GM10248 (cell line): Measurements from ENCODE around the gene FGF5.

Experiments
- CTCF ChIA-PET: fragments of 300-600 bp; sonication (Branson Sonifier 250); formaldehyde crosslinking; extraction: SDS; loops from one replicate; lab custom pipeline; 2021; ENCODE audit warnings: antibody characterized with exemption; lab: Yijun Ruan, JAX
- POLR2A ChIA-PET: fragments of 350-650 bp; sonication (Branson Sonifier 250); formaldehyde crosslinking; extraction: SDS; loops from one replicate; lab custom pipeline; 2020; ENCODE audit warnings: antibody characterized with exemption; lab: Yijun Ruan, JAX
- DNase-seq: peaks from one replicate; pipeline ENCODE4 v3.0.0; 2012; ENCODE audit errors: extremely low spot score
- TF ChIP-seq, protein P1 (sequence below): IDR thresholded peaks from 2 replicates; pipeline ENCODE4 v1.5.1; 2012; ENCODE audit warnings: mild to moderate bottlenecking, low read depth; ENCODE audit errors: extremely low read depth, missing control alignments, control extremely low read depth

FGF5 gene

DNA sequence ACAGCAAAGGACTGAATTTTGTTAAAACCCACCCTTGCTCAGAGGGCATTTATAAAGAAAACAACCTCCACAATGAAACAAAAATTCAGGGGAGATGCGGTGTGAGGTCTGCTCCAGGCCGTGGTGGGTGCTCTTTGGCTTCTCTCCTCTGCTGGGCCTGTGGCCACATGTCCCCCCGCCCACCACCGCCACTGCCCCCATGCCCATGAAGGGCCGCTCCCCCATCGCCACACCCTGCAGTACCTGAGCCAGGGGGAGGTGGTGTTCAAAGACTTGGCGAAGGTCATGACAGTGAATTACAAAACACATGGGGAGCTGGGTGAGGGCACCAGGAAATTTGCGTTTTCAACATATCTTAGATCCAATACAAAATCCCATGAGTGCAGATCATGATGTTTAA, 54.9 kb downstream of the FGF5 start:
- CTCF ChIA-PET = no interaction called here
- TF ChIP-seq, protein P1, sequence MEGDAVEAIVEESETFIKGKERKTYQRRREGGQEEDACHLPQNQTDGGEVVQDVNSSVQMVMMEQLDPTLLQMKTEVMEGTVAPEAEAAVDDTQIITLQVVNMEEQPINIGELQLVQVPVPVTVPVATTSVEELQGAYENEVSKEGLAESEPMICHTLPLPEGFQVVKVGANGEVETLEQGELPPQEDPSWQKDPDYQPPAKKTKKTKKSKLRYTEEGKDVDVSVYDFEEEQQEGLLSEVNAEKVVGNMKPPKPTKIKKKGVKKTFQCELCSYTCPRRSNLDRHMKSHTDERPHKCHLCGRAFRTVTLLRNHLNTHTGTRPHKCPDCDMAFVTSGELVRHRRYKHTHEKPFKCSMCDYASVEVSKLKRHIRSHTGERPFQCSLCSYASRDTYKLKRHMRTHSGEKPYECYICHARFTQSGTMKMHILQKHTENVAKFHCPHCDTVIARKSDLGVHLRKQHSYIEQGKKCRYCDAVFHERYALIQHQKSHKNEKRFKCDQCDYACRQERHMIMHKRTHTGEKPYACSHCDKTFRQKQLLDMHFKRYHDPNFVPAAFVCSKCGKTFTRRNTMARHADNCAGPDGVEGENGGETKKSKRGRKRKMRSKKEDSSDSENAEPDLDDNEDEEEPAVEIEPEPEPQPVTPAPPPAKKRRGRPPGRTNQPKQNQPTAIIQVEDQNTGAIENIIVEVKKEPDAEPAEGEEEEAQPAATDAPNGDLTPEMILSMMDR = no peak
- DNase-seq = no peak
- POLR2A ChIA-PET = no interaction called here

DNA sequence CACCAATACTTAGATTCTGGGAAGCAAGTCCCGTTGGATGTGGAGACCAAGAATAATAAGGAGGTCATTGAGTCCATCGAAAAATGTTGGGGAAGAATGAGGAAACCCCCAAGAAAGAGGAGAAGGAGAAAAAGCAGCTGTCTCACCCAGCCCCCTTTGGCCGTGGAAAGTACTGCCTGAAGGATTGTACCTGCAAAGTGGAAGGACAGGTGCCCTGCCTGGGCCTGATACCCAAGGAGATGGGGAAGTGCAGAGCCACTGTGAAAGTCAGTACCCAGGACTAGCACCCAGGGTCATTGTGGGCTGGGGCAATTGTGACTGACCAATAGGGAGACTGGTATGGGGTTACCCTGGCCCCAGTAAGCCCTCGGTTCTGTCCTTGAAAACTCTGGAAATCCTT, 55.3 kb downstream of the FGF5 start:
- CTCF ChIA-PET = interaction anchor here (1.5 kb wide), 1 partner anchor 9 kb away, joined by 4 read pairs; no protein-coding TSS in a partner anchor
- POLR2A ChIA-PET = no interaction called here
- TF ChIP-seq, protein P1 = no peak
- DNase-seq = no peak

DNA sequence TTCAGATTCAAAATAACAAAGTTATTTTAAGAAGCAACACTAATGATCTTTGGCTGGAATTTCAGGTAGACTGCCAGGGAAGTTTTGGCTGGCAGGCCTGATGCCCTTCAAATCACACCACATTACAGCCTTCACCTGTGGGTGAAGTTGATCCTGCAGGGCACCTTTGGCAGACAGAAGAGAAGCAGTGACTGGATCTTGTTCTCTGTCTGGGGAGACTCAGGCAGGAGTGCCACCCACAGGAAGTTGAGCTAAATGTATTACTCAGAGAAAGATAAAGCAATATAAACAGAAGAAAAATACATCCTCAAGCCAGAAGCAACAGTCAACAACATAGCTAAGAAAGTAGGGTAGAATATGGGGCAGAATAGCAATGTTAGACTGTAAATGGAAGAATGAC, 56.3 kb downstream of the FGF5 start:
- ChIA-PET POLR2A (no interaction called here), CTCF (interaction anchor here (1.5 kb wide), 1 partner anchor 10 kb away, joined by 4 read pairs; no protein-coding TSS in a partner anchor)
- DNase-seq = no peak
- TF ChIP-seq, protein P1 = no peak

DNA sequence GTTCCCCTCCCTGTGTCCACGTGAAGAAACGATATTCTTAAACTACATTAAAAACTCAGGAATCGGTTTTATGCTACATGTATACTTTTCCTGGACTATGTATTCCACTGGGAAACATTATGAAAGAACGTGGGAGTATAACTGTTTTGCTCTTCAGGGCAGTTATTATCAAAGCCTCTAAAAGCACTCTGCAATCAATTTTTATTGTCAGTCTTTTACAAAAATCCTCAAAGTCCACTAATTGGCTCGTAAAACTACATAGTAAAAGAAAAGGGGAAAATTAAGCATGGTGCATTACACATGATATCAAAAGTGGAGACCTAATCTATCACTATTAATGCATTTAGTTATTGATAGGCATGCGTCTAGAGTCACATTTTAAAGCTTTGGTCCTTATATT, 57.7 kb downstream of the FGF5 start:
- CTCF ChIA-PET = no interaction called here
- POLR2A ChIA-PET = no interaction called here
- no peak for DNase-seq
- TF ChIP-seq, protein P1 = no peak

DNA sequence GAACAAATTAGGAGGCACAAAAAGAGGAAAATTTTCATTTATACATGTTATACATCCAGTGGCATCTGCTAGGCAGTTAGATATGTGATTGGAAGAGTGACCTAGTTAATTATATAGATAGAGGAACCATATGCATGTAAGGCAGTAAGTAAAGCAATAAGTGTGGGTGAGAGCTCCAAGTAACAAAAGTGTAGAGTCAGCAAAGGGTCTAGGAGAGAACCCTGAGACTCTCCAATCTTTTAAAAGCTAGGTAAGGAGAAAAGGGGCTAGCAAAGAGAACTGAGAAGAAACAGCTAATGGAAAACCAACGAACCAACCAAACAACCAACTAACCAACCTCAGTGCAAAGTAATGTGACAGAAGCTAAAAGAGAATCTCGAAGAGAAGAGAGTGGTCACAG, 65.2 kb downstream of the FGF5 start:
- CTCF ChIA-PET = interaction anchor here (1.8 kb wide), 1 partner anchor 129 kb away, joined by 4 read pairs; no protein-coding TSS in a partner anchor
- POLR2A ChIA-PET = no interaction called here
- DNase-seq = no peak
- TF ChIP-seq, protein P1 = no peak

DNA sequence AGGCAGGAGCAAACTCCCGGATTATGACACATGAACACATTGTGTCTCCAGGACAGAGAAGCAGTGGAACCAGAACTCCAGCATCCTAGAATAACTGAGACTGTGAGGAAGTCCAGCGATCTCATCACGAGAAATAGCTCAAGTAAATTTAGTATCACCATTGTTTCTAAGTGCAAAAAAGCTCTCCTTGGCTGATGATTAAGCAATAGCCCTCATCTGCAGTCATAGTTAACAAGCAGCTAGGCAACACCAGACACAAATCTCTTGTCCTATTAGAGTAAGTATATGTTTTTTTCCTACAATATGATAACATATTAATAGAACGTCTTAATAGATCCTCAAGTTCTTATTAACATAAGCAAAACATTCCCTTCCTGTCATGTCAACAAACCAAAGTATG, 66.7 kb downstream of the FGF5 start:
- TF ChIP-seq, protein P1 = no peak
- POLR2A ChIA-PET = no interaction called here
- CTCF ChIA-PET = interaction anchor here (1.2 to 1.8 kb wide), 2 partner anchors 20 to 131 kb away, joined by 4 read pairs; no protein-coding TSS in a partner anchor
- no peak for DNase-seq
